Measurements from ENCODE around the gene IRF2BP1. TPM values are rescaled to one million over a fixed set of nuclear protein-coding genes. Genes with fewer than 3 reads are reported as not detected.
A peak's percentile ranks its signal among the peaks of the same experiment; 100 is the strongest.
"Not testable (repeated sequence)": the region's sequence is repeated elsewhere in the genome, so short reads cannot be mapped to it uniquely, and the experiment has no call there.

The IRF2BP1 gene
- polyA plus RNA-seq, 3 donors: 20.3 to 32.8 (median 27.2) TPM

DNA sequence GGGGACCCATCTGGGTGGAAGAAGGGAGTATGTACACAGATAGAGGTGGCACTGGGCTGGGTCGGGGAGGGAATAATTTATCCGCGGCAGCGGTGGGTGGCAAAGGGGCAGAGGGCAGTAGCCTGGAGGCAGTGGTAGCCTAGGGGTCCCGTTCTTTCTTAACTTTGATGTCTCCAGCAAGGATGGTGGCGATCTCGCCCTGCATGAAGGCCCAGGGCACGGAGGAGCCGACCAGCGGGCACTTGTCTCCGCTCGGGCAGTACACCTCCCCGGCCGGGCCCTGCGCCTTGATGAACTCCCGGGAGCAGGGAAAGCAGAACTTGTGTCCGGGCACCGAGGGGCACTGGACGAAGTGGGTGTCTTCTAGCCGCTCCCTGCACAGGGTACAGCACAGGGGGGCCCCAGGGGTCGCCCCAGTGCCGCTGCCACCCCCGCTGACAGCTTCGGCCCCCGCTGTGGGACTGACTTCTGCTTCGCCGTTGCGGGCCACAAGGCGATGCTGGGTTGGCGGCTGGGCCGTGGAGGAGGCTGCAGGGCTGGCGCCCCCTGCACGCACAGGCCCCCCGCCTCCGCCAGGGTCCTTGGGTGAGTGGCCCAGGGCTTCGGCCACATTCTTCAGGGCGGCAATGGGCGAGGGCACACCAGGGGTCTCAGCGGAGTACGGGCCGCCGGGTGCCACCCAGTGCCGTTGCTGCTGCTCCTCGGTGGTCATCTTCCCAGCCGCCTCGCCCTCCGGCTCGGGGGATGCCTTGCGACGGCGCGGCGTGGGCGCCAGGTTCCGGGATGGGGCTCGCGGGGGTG is 1.9 kb downstream of the IRF2BP1 start:
- no peak for DNase-seq

DNA sequence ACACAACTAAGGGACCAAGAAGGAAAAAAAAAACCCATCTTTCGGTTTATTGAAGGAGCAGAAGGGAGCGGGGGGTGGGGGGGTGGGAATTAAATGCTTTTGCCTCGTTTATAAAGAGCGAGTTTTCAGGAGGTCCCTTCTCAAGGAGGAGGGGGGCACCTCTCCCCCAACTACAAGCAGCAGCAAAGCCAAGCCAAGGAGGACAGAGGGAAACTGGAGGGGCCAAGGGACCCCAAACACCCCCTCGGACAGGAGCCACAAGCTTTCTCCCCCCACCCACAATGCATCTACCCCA is 2.4 kb downstream of the IRF2BP1 start:
- DNase-seq: no peak

DNA sequence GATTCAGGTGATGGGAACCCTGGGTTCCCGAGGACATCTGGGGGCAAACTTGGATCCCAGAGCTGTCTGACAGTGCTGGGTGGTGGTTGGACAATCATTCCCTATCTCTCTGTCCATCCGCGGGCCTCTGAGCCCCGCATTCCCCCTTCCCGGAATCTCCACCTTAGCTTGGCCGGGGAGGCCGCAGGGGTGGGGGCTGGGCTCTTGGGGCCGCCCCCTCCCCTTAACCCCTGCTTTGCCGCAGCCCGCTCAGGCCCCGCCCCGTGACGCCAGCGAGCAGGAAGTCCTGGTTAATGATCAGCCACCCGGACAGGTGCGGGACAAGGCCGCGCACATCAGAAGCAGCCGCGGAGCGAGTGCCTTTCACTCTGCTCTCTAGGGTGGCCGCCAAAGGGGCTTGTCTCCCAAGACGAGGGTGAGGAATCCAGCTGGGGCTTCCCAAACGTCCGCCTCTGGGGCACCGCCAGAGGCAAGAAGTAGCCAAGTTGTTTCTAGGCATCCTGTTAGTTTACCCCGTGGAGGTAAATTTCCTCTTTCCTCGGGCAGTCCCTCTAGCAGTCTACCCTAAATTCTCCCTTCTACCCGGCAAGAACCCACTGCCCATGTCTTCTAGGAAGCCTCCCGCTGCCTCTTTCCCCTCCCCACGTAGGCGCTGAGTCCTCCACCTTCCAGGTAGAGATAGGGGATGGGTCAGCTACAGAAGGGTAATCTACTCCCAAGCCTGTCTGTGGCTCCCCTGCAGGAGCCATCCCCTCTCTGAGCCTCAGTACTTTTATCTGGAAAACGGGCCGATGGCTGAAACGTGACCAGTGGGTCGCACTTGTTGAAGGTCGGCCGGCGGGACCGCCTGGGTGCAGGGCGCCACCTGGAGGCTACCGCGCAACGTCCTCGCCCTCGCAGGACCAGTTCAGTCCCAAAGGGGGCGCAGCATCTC is 3.0 kb downstream of the IRF2BP1 start:
- DNase-seq: peak; percentile 81

DNA sequence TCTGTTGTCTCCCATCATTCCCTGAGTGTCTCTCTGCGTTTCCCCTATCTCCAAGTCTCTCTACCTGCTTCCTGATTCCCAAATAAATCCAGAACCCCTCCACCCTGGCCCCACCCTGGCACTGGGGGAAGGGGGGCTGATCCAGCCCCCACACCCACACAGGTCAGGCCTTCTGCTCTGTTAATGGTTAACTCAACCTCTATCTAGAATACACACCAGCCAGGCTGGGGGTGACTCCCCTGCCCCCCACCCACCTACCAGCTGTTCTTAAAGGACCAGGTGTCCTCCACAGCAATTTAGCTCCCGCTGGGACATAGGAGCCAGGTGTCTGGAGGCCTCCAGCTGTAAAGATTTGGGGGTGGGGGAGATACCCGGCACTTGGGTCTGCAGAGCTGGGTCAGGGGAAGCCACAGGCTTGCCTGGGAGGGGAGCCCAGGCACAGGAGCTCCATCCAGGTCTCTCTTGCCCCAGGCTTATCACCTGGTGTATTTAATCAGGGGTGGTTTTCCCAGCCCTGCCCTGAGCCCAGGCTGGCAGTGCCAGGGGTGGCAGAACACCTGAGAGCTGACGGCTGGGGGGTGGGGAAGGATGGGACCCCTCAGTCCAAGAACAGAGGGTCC is 3.9 kb downstream of the IRF2BP1 start:
- peak; percentile 15 for DNase-seq

DNA sequence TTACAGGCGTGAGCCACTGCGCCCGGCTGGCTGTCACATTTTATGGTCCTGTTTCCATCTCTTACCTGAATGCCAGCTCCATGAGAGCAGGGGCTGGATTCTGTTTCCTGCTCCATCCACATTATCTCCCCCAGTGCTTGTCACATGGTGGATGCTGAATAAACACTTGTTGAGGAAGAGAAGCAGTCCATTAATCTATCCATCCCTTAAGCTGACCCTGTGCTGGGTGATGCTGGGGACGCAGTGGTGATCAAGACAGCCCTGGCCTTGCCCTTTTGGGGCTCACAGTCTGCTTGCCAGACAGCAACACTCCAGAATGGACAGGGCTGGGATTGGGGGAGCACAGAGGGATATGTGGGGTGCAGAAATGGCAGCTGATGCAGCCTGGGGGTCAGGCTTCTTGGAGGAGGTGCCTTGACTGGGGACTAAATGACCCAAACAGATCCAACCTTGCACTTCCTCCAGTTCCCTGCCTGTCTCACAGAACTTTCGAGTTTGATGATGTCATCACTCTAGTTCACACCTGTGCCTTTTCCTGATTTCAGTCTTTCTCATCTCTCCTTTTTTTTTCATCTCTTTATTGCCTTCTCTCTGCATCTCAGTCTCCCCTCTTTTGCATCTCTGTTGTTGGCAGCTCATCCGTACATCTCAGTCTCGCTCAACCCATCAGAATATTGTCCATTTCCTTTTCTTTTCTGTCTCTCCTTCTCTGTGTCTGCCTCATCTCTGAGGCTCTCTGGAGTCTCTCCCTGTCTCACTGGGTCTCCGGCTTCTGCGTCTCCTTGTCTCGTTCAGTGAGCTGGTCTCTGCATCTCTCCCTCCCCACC is 4.6 kb downstream of the IRF2BP1 start:
- DNase-seq: no peak

DNA sequence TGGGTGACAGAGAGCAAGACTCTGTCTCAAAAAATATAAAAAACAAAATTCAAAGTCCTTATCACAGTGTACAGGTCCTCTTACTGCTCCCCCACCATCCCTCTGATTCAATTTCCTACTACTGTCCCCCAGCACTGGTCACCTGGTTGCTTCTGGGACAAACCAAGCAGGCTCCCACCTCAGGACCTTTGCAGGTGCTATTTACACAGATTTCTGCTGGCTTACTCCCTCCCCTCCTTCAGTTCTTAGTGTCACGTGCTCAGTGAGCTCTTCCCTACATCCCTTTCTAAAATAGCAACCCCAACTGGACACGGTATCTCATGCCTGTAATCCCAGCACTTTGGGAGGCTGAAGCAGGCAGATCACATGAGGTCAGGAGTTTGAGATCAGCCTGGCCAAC is 6.0 kb downstream of the IRF2BP1 start:
- no peak for DNase-seq

DNA sequence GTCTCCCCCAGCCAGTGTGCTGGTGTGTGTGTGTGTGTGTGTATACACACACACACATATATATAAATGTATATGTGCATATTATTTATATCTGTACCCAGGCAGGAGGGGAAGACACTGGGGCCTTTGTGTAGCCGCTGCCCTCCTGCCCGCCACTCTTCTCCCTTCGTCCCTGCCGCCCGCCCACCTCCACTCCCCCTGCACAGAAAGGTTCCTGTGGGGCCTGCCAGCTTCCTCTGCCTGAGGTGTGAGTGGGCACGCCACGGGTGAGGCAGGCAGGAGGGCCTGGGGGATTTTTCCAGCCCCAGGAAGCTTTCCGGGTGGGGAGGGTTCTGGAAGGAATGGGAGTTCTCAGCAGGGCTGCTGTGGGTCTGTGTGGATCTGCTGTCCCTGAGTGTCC is 6.9 kb downstream of the IRF2BP1 start:
- DNase-seq: no peak

DNA sequence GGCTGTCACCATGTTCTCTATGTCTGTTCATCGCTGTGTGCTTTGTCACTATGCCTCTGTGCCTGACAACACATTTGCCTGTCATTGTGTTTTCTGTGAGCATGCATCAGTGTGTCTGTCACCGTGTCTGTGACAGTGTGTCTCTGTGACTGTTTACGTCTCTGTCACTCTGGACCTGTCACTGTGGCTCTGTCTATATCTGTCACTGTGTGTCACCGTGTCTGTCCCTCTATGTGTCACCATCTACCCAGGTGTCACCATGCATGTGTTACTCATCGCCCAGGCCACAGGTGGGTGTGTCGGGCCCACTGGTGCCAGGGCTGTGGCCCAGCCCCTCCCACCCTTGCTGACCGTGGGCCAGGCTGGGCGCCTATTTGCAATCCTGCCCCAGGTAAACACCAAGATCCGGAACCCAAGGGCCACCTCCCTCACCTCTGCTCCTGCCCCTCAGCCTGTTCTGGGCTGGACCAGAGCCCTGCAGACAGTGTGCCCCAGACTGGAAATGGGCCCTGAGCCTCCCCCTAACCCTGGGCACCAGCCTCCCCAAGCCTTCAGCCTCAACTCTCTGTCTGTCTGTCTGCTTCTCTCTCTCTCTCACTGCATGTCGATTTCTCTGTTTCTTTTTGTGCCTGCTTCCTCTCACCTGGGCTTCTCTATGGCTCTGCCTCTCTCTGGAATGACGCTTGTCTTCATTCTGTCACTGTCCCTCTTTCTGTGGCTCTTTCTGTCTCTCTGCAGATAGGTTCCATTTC is 7.7 kb downstream of the IRF2BP1 start:
- no peak for DNase-seq

DNA sequence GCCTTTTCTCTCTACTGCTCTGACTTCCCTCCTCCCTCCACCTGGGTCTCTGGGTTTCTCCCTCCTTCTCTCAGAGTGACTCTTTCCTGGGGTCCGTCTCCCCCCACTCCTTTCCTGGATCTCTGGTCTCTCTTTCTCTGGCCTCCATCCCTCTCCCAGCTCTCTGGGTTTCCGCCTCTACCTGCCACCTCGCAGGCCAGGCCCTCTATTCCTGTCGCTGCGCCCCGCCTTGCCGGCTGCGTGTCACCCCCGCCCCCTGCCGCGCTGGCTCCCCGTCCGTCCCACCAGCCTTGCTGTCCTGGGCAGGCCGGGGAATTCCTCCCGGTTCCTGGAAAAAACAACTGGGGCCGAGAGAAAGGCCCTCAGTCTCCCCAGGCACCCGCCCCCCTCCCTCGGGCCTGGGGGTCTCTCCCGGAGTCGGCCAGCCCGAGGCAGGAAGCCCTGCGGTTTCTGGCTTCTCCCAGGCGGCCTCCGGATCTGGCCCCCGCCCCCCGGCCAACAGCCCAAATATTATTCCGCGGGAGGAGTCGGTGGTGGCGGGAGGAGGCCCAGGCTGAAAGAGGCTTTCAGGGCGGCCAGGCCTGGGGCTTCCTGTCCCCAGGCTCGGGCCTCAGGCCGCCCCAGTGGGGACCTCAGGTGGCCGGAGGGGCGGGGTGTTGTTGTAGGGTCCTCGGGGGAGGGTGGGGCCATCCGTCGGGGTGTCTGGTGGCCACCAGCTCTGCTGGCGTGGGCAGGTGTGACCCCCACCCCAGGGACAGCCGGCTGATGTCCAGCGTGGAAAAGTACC is 9.3 kb downstream of the IRF2BP1 start:
- peak; percentile 57 for DNase-seq

DNA sequence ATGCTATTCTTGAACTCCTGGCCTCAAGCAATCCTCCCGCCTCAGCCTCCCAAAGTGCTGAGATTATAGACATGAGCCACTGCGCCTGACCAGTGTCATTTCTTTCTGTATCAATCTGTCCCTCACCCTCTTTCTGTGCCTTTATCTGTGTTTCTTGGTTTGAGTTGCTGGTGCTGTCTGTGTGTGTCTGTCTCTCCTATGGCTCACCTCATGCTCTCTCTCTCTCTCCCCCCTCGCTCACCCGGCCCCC is 9.9 kb downstream of the IRF2BP1 start:
- no peak for DNase-seq

DNA sequence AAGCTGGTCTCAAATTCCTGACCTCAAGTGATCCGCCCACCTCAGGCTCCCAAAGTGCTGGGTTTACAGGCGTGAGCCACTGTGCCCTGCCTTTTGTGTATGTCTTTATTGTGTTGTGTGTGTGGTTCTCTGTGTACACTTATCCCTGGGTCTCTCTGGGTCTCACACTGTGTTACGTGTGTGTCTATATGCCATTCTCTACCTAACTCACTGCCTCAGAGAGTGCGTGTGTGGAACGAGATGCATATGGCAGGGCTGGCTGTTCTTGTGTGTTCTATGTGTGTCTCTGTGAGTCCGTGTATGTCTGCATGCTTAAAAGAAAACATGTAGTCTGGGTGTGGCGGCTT is 11.3 kb downstream of the IRF2BP1 start:
- DNase-seq: no peak

DNA sequence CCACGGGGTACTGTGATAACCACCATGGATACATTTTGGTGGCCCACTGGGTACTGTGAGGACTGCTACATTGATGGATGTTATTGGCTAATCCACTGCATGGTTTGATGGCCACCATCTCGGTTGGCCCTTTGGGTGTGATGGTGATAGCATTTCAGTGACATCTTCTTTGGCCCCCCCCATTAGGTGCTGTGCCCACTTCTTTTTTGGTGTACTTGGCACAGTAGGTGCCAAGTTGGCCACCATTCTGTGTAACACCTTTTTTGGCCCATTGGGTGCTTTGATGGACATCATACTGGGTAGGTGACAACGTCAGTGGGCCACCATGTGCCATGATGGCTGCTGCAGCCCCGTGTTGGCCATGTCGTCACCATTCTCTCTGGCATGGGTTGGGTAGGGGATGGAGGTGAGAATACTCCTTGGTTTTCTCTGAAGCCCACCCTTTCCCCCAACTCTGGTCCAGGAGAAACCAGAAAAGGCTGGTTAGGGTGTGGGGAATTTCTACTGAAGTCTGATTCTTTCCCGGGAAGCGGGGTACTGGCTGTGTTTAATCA is 12.6 kb downstream of the IRF2BP1 start:
- DNase-seq: no peak

DNA sequence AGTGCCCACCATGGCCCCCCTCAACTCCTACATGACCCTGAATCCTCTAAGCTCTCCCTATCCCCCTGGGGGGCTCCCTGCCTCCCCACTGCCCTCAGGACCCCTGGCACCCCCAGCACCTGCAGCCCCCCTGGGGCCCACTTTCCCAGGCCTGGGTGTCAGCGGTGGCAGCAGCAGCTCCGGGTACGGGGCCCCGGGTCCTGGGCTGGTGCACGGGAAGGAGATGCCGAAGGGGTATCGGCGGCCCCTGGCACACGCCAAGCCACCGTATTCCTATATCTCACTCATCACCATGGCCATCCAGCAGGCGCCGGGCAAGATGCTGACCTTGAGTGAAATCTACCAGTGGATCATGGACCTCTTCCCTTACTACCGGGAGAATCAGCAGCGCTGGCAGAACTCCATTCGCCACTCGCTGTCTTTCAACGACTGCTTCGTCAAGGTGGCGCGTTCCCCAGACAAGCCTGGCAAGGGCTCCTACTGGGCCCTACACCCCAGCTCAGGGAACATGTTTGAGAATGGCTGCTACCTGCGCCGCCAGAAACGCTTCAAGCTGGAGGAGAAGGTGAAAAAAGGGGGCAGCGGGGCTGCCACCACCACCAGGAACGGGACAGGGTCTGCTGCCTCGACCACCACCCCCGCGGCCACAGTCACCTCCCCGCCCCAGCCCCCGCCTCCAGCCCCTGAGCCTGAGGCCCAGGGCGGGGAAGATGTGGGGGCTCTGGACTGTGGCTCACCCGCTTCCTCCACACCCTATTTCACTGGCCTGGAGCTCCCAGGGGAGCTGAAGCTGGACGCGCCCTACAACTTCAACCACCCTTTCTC is 13.6 kb downstream of the IRF2BP1 start:
- no peak for DNase-seq

DNA sequence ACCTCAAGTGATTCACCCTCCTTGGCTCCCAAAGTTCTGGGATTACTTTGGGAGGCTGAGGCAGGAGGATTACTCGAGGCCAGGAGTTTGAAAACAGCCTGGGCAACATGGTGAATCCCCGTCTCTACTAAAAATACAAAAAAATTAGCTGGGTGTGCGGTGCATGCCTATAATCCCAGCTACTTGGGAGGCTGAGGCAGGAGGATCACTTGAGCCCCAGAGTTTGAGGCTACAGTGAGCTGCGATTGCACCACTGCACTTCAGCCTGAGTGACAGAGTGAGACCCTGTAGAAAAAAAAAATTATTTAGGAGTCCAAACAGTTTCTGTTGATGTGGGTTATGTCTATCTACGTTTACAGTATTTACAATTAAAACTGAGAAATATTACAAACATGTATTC is 15.1 kb downstream of the IRF2BP1 start:
- DNase-seq: no peak

DNA sequence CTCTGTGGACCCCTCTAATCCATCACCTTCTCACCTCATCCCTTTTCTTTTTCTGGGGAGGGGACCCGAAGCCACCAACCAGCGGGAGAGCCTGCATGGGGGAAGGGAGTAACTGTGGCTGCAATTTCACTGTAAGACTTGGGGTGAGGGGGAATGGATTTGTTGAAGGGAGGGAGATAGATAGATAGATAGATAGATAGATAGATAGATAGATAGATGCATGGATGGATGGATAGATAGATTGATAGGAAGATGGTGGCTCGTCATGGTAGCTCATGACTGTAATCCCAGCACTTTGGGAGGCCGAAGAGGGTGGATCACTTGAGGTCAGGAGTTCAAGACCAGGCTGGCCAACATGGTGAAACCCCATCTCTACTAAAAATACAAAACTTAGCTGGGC is 18.7 kb downstream of the IRF2BP1 start:
- not testable (repeated sequence) for DNase-seq

DNA sequence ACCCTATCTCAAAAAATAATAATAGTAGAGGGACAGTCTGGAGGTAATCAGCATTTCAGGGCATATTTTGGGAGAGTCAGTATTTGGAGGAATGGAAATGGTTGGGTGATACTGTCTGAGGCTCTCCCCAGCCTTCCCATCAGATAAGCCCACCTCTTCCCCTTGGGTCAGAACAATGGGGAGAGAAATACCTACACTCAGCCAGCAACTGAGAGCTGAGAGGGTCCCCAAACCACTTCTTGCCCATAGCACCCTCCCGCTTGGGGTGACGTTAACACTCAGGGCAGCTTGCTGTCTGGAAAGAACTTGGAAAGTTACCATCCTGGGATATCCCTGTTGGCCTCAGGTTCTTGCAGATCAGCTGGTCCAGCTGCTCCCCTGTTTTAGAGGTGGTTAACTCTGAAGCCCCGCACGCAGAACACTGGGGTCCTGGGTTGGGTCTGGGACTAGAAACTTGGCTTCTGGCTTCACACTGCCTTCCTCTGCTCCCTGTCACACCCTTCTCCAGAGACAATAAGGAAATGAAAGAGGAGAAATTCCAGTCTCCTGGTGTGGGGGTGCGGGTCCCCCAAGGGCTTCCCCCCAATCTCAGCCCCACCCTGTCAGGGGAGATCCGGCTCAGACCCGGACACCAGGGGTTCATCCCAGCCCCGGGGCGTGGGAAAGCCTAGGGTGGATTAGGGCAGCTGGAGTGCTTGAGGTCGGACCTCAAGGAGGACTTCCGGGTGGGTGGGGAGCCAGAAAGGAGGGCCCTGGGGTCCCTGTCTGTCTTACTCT is 19.4 kb downstream of the IRF2BP1 start:
- no peak for DNase-seq

DNA sequence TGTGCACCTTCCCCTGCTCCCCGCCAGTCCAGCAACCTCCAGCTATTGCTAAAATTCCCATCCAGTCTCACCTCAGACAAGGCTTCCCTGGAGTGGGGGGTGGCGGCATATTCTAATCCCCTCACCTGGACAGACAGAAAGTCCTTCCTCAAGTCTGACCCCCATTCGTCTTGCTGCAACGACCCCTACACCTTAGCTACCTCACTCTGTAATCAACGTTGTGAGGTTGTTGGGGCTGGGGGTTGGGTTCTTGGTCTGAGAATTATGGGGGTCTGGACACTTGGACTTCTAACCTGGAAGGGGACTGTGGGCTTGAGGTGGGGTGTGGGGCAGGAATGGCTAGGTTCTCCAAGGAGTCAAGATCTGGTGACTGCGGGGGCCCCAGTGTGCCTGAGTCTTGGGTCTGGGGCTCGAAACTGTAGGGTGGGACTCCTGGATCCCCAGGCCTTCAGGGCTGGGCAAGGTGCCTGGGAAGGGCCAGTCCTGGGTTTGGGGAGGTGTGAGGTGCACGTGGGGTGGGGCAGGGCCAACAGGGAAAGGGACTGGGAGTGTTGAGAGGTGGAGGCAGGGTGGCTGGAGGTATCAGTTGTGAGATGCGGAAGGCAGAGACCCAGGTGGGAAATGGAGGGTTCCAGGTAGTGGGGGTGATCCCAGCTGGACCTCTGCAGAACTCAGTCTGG is 20.5 kb downstream of the IRF2BP1 start:
- DNase-seq: no peak

DNA sequence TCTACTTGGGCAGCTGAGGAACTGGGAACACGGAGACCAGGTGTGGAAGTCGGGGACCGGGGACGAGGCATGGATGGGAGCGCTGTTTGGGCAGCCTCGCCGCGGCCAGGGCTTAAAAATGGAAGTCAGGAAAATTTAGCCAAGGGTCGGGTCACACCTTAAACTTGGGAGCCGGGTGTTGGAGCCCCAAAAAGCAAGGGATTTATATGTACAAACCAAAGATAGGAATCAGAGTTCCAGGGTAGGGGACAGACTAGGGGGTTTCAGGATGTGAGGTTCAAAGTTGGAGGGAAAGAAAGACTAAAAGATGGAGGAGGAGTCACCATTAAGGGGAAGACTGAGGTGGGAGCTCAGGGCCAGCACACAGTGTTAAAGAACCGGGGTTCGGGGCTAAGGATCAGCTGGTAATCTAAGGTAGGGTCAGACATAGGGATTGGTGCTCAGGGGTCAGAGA is 21.3 kb downstream of the IRF2BP1 start:
- no peak for DNase-seq
